NCI-H748 (cell line): ENCODE measurements around the gene AP2A1.
A peak's percentile ranks its signal among the peaks of the same experiment; 100 is the strongest.

Experiments used
- DNase-seq: peaks from one replicate; lab custom pipeline; 2025; ENCODE audit not compliant: unreplicated experiment; lab: John Stamatoyannopoulos, UW

Gene AP2A1

GRCh38 chr19:49766007-49766929 is 533 bp upstream of the AP2A1 start:
- DNase-seq: peak; percentile 100

GRCh38 chr19:49767381-49767780 is 580 bp downstream of the AP2A1 start:
- DNase-seq: no peak

GRCh38 chr19:49767967-49768581 is 1.3 kb downstream of the AP2A1 start:
- DNase-seq: no peak

GRCh38 chr19:49770529-49770928 is 3.7 kb downstream of the AP2A1 start:
- DNase-seq: no peak

GRCh38 chr19:49771674-49772139 is 4.9 kb downstream of the AP2A1 start:
- DNase-seq: no peak

GRCh38 chr19:49772850-49773432 is 6.1 kb downstream of the AP2A1 start:
- no peak for DNase-seq

- DNase-seq: no peak
Observed at GRCh38 chr19:49773663-49774350, 7.0 kb downstream of the AP2A1 start.

- no peak for DNase-seq
Observed at GRCh38 chr19:49774969-49775368, 8.2 kb downstream of the AP2A1 start.

GRCh38 chr19:49775742-49776370 is 9.1 kb downstream of the AP2A1 start:
- no peak for DNase-seq

GRCh38 chr19:49776371-49776764 is 9.6 kb downstream of the AP2A1 start:
- DNase-seq: no peak

- no peak for DNase-seq
Observed at GRCh38 chr19:49779731-49780555, 13.1 kb downstream of the AP2A1 start.

GRCh38 chr19:49780861-49781260 is 14.1 kb downstream of the AP2A1 start:
- DNase-seq: no peak

- DNase-seq: no peak
Observed at GRCh38 chr19:49781394-49781793, 14.6 kb downstream of the AP2A1 start.

GRCh38 chr19:49782515-49782914 is 15.7 kb downstream of the AP2A1 start:
- no peak for DNase-seq

GRCh38 chr19:49786376-49786820 is 19.6 kb downstream of the AP2A1 start:
- DNase-seq: no peak

- DNase-seq: no peak
Observed at GRCh38 chr19:49787746-49788145, 20.9 kb downstream of the AP2A1 start.

- no peak for DNase-seq
Observed at GRCh38 chr19:49788857-49789256, 22.1 kb downstream of the AP2A1 start.

- DNase-seq: no peak
Observed at GRCh38 chr19:49790866-49791265, 24.1 kb downstream of the AP2A1 start.

- no peak for DNase-seq
Observed at GRCh38 chr19:49791776-49792445, 25.1 kb downstream of the AP2A1 start.
